Measurements from ENCODE around the gene CLOCK.
A peak's percentile ranks its signal among the peaks of the same experiment; 100 is the strongest.

Gene CLOCK

GRCh38 chr4:55411621-55412020 is 135.1 kb downstream of the CLOCK start:
- peak; percentile 20 for DNase-seq (ENCODE audit: low read depth)

GRCh38 chr4:55410431-55410830 is 136.3 kb downstream of the CLOCK start:
- no peak for DNase-seq (ENCODE audit: low read depth)

GRCh38 chr4:55409468-55410171 is 137.1 kb downstream of the CLOCK start:
- DNase-seq (ENCODE audit: low read depth): peak; percentile 69

- no peak for DNase-seq (ENCODE audit: low read depth)
Observed at GRCh38 chr4:55407764-55408163, 138.9 kb downstream of the CLOCK start.

- DNase-seq (ENCODE audit: low read depth): peak; percentile 25
Observed at GRCh38 chr4:55407119-55407518, 139.6 kb downstream of the CLOCK start.

GRCh38 chr4:55406545-55406944 is 140.2 kb downstream of the CLOCK start:
- no peak for DNase-seq (ENCODE audit: low read depth)

- DNase-seq (ENCODE audit: low read depth): no peak
Observed at GRCh38 chr4:55405073-55405472, 141.6 kb downstream of the CLOCK start.

- no peak for DNase-seq (ENCODE audit: low read depth)
Observed at GRCh38 chr4:55399581-55399980, 147.1 kb downstream of the CLOCK start.

GRCh38 chr4:55398966-55399365 is 147.7 kb downstream of the CLOCK start:
- no peak for DNase-seq (ENCODE audit: low read depth)

- DNase-seq (ENCODE audit: low read depth): peak; percentile 66
Observed at GRCh38 chr4:55398461-55398860, 148.2 kb downstream of the CLOCK start.

- peak; percentile 73 for DNase-seq (ENCODE audit: low read depth)
Observed at GRCh38 chr4:55397520-55398321, 149.0 kb downstream of the CLOCK start.

- DNase-seq (ENCODE audit: low read depth): no peak
Observed at GRCh38 chr4:55397126-55397436, 149.6 kb downstream of the CLOCK start.

- peak; percentile 74 for DNase-seq (ENCODE audit: low read depth)
Observed at GRCh38 chr4:55396308-55397125, 150.2 kb downstream of the CLOCK start.

GRCh38 chr4:55395529-55396307 is 151.0 kb downstream of the CLOCK start, which contains the start of gene TMEM165:
TMEM165 (plus strand) TSS chr4:55395957; CDS start chr4:55396190, 233 bp downstream.
- DNase-seq (ENCODE audit: low read depth): peak; percentile 88

- DNase-seq (ENCODE audit: low read depth): no peak
Observed at GRCh38 chr4:55395218-55395528, 151.5 kb downstream of the CLOCK start.

GRCh38 chr4:55393461-55394320 is 153.0 kb downstream of the CLOCK start:
- peak; percentile 47 for DNase-seq (ENCODE audit: low read depth)

GRCh38 chr4:55386840-55387239 is 159.9 kb downstream of the CLOCK start:
- DNase-seq (ENCODE audit: low read depth): no peak

GRCh38 chr4:55386073-55386472 is 160.6 kb downstream of the CLOCK start:
- peak; percentile 56 for DNase-seq (ENCODE audit: low read depth)

- DNase-seq (ENCODE audit: low read depth): peak; percentile 40
Observed at GRCh38 chr4:55385201-55385649, 161.5 kb downstream of the CLOCK start.

- no peak for DNase-seq (ENCODE audit: low read depth)
Observed at GRCh38 chr4:55382488-55383003, 164.2 kb downstream of the CLOCK start.

- no peak for DNase-seq (ENCODE audit: low read depth)
Observed at GRCh38 chr4:55381502-55381901, 165.2 kb downstream of the CLOCK start.

Measured in EH (cell line).